Stimulated activated CD4-positive, alpha-beta T cell treated with anti-CD3 and anti-CD28 coated beads, TNF-alpha, amount 100 ng/mL, for 4 hours (primary cell): Measurements from ENCODE around the gene NKX2-1.

Source experiments
- DNase-seq, 3 experiments: peaks; one replicate each; pipeline ENCODE4 v3.0.0-alpha.2; 2020; ENCODE audit warnings: low read depth in 3 of 3

Gene NKX2-1

GRCh38 chr14:36517242-36518030 lies 2.6 kb downstream of the NKX2-1 start:
- DNase-seq = no peak

GRCh38 chr14:36516719-36517241 lies 3.3 kb downstream of the NKX2-1 start:
- no peak for DNase-seq

- no peak for DNase-seq
Observed at GRCh38 chr14:36515896-36516718, 3.9 kb downstream of the NKX2-1 start.

GRCh38 chr14:36515105-36515593 lies 4.9 kb downstream of the NKX2-1 start:
- DNase-seq = no peak

GRCh38 chr14:36514278-36515104 lies 5.5 kb downstream of the NKX2-1 start:
- DNase-seq = no peak

- DNase-seq = no peak
Observed at GRCh38 chr14:36513451-36514277, 6.4 kb downstream of the NKX2-1 start.

GRCh38 chr14:36513012-36513420 lies 7.0 kb downstream of the NKX2-1 start:
- DNase-seq = no peak

GRCh38 chr14:36512585-36513003 lies 7.4 kb downstream of the NKX2-1 start:
- no peak for DNase-seq

GRCh38 chr14:36511981-36512584 lies 7.9 kb downstream of the NKX2-1 start:
- no peak for DNase-seq

GRCh38 chr14:36510874-36511273 lies 9.2 kb downstream of the NKX2-1 start:
- DNase-seq = no peak

GRCh38 chr14:36510078-36510799 lies 9.8 kb downstream of the NKX2-1 start:
- no peak for DNase-seq

GRCh38 chr14:36509069-36509917 lies 10.7 kb downstream of the NKX2-1 start:
- DNase-seq = no peak

GRCh38 chr14:36508418-36509068 lies 11.5 kb downstream of the NKX2-1 start:
- no peak for DNase-seq

- DNase-seq = no peak
Observed at GRCh38 chr14:36507847-36508417, 12.1 kb downstream of the NKX2-1 start.

- no peak for DNase-seq
Observed at GRCh38 chr14:36506732-36507614, 13.1 kb downstream of the NKX2-1 start.

- no peak for DNase-seq
Observed at GRCh38 chr14:36505892-36506731, 13.9 kb downstream of the NKX2-1 start.
